GM12878 (cell line): ENCODE measurements around the gene RCN2. TPM values are rescaled to one million over a fixed set of nuclear protein-coding genes. Genes with fewer than 3 reads are reported as not detected.
A peak's percentile ranks its signal among the peaks of the same experiment; 100 is the strongest.

Experiments
- ATAC-seq: fragments of 200-7000 bp; cut with Tn5 transposase; 3 replicates; pipeline ENCODE4 v1.9.1; 2020; ENCODE audit warnings: mild to moderate bottlenecking, moderate library complexity
- BruUV-seq: library from RNA; stranded (reverse); fragments of 400-500 nt; replicated peaks from 2 replicates; lab custom pipeline; 2021; lab: Mats Ljungman, UMichigan
- CTCF ChIA-PET: fragments of 300-600 bp; sonication (Branson Sonifier 250); formaldehyde crosslinking; extraction: SDS; loops from one replicate; lab custom pipeline; 2021; ENCODE audit warnings: inconsistent platforms; lab: Yijun Ruan, JAX
- POLR2A ChIA-PET: fragments of 350-600 bp; formaldehyde crosslinking; extraction: SDS; loops from one replicate; lab custom pipeline; 2021; ENCODE audit warnings: inconsistent platforms; lab: Charles Lee
- RAD21 ChIA-PET: fragments of 300-600 bp; sonication (Branson Sonifier 250); formaldehyde crosslinking; loops from one replicate; lab custom pipeline; 2023; ENCODE audit warnings: antibody characterized with exemption; ENCODE audit not compliant: unreplicated experiment; lab: Charles Lee
- SMC1A ChIA-PET: fragments of 300-600 bp; sonication (Branson Sonifier 250); formaldehyde crosslinking; loops from one replicate; lab custom pipeline; 2023; ENCODE audit not compliant: unreplicated experiment, uncharacterized antibody; lab: Charles Lee
- DNase-seq: peaks from one replicate; pipeline ENCODE4 v3.0.0-alpha.2; 2011; ENCODE audit warnings: low read depth, low spot score
- FAIRE-seq: peaks from 3 replicates; lab custom pipeline; 2011; peaks lifted over from hg19 to GRCh38; lab: Jason Lieb, UNC
- H2AFZ ChIP-seq: 2 replicates; pipeline ENCODE4 v1.6.0; 2011; ENCODE audit warnings: low read depth, low read length, control low read depth; ENCODE audit not compliant: control insufficient read depth
- H3K27ac ChIP-seq: 2 replicates; pipeline ENCODE4 v1.5.1; 2011; ENCODE audit warnings: control low read depth; ENCODE audit not compliant: control insufficient read depth, insufficient read depth
- H3K27me3 ChIP-seq, 2 experiments: replicated peaks in 1 of 2; 2 replicates each; pipeline versions ENCODE4 v1.6.0 to v1.6.1; 2011; ENCODE audit warnings: low read length in 1 of 2; ENCODE audit not compliant: control insufficient read depth in 2 of 2, insufficient read depth in 2 of 2
- H3K36me3 ChIP-seq, 2 experiments: 2 replicates each; pipeline ENCODE4 v1.5.1; 2011; ENCODE audit warnings: low read length in 1 of 2; ENCODE audit not compliant: control insufficient read depth in 2 of 2, insufficient read depth in 2 of 2
- H3K4me1 ChIP-seq: 2 replicates; pipeline ENCODE4 v1.6.1; 2011; ENCODE audit warnings: mild to moderate bottlenecking, low read length, moderate library complexity, mixed read lengths; ENCODE audit not compliant: control insufficient read depth, insufficient read depth
- H3K4me2 ChIP-seq: 2 replicates; pipeline ENCODE4 v1.6.0; 2011; ENCODE audit warnings: control low read depth; ENCODE audit not compliant: control insufficient read depth, insufficient read depth
- H3K4me3 ChIP-seq: fragments of 200-600 bp; sonication (generic); 2 replicates; pipeline ENCODE4 v1.5.1; 2016
- H3K79me2 ChIP-seq: 2 replicates; pipeline ENCODE4 v1.6.0; 2011; ENCODE audit warnings: low read length; ENCODE audit not compliant: control insufficient read depth, insufficient read depth
- H3K9ac ChIP-seq: 2 replicates; pipeline ENCODE4 v1.8.0; 2011; ENCODE audit warnings: low read length, control low read depth, mixed read lengths; ENCODE audit not compliant: control insufficient read depth, insufficient read depth
- H3K9me3 ChIP-seq: replicated peaks from 3 replicates; pipeline ENCODE4 v1.5.1; 2011; ENCODE audit warnings: mild to moderate bottlenecking, low read length; ENCODE audit not compliant: control insufficient read depth, insufficient read depth
- H4K20me1 ChIP-seq: 2 replicates; pipeline ENCODE4 v1.6.0; 2011; ENCODE audit not compliant: control insufficient read depth, insufficient read depth
- ASH2L ChIP-seq: fragments of 300-600, 200-600 bp; sonication (generic); IDR thresholded peaks from 2 replicates; pipeline ENCODE4 v1.6.1; 2017; ENCODE audit warnings: low read depth, mild to moderate bottlenecking, borderline replicate concordance
- BCL3 ChIP-seq: IDR thresholded peaks from 2 replicates; pipeline ENCODE4 v1.6.1; 2011; ENCODE audit warnings: borderline replicate concordance, low read depth, mild to moderate bottlenecking, moderate library complexity, low read length; ENCODE audit not compliant: insufficient read depth, poor library complexity, severe bottlenecking
- GABPA ChIP-seq: IDR thresholded peaks from 2 replicates; pipeline ENCODE4 v1.6.1; 2014; ENCODE audit warnings: antibody characterized with exemption, low read depth, mild to moderate bottlenecking, inconsistent platforms
- GATAD2B ChIP-seq: fragments of 450-650 bp; conservative IDR thresholded peaks from 2 replicates; pipeline ENCODE4 v1.6.1; 2017; ENCODE audit warnings: low read depth, mild to moderate bottlenecking, moderate library complexity
- JUNB ChIP-seq: IDR thresholded peaks from 2 replicates; pipeline ENCODE4 v1.6.1; 2016; ENCODE audit warnings: antibody characterized with exemption, mild to moderate bottlenecking
- KAT2A ChIP-seq: conservative IDR thresholded peaks from 2 replicates; pipeline ENCODE4 v1.6.1; 2011; ENCODE audit warnings: low read depth, low read length; ENCODE audit not compliant: control insufficient read depth
- MTA2 ChIP-seq: fragments of 450-650 bp; IDR thresholded peaks from 2 replicates; pipeline ENCODE4 v1.6.1; 2016; ENCODE audit warnings: low read depth, mild to moderate bottlenecking, moderate library complexity
- RAD21 ChIP-seq: IDR thresholded peaks from 2 replicates; pipeline ENCODE4 v1.6.1; 2011; ENCODE audit warnings: mild to moderate bottlenecking, low read depth, low read length, moderate library complexity; ENCODE audit not compliant: insufficient read depth
- RB1 ChIP-seq: fragments of 450-650 bp; formaldehyde crosslinking; IDR thresholded peaks from 2 replicates; pipeline ENCODE4 v1.6.1; 2017; ENCODE audit warnings: mild to moderate bottlenecking, borderline replicate concordance
- RUNX3 ChIP-seq: IDR thresholded peaks from 2 replicates; pipeline ENCODE4 v1.6.1; 2012; ENCODE audit warnings: low read length, inconsistent platforms
- SMAD5 ChIP-seq: IDR thresholded peaks from 2 replicates; pipeline ENCODE4 v1.6.1; 2016; ENCODE audit warnings: antibody characterized with exemption, low read depth
- SMC3 ChIP-seq: IDR thresholded peaks from 2 replicates; pipeline ENCODE4 v1.6.1; 2011; ENCODE audit warnings: low read length, improper control_type of control experiment, borderline replicate concordance
- SREBF2 ChIP-seq: IDR thresholded peaks from 2 replicates; pipeline ENCODE4 v1.6.1; 2012; ENCODE audit warnings: mild to moderate bottlenecking, low read length
- STAT1 ChIP-seq: fragments of 450-650 bp; conservative IDR thresholded peaks from 2 replicates; pipeline ENCODE4 v1.6.1; 2014; ENCODE audit warnings: antibody characterized with exemption, mild to moderate bottlenecking
- YBX1 ChIP-seq: fragments of 450-650 bp; IDR thresholded peaks from 2 replicates; pipeline ENCODE4 v1.6.1; 2016; ENCODE audit warnings: antibody characterized with exemption
- in situ Hi-C: fragments of 300-500 bp; cut with MboI; formaldehyde crosslinking; loops from 9 replicates; pipeline ENCODE4 v1.14.3; 2018; ENCODE audit warnings: mixed read lengths
- intact Hi-C: fragments of 100-400 bp; cut with micrococcal nuclease; formaldehyde crosslinking; loops from one replicate; pipeline ENCODE4 v1.14.2; 2022; ENCODE audit not compliant: unreplicated experiment
- polyA plus RNA-seq, 11 experiments: library from polyadenylated mRNA; depleted of rRNA in 4 of 11; unstranded in 6 of 11; stranded (reverse) in 5 of 11; fragments of >200 nt; fragmentation: Nextera tagmentation in 4 of 11; fragmentation: Illumina TruSeq in 1 of 11; extraction: Ambion mirVana in 4 of 11; extraction: Trizol in 1 of 11; gene quantifications; 1 replicate in 1 of 11; 2 replicates in 10 of 11; pipeline versions ENCODE4 v1.2.1 to v1.2.3, GENCODE V29; 2011 to 2016; ENCODE audit warnings: inconsistent platforms in 2 of 11, missing spikeins in 2 of 11, low read depth in 1 of 11
- total RNA-seq, 4 experiments: library from RNA; depleted of rRNA in 3 of 4; stranded (reverse); fragments of >200 nt in 3 of 4; fragmentation: Illumina TruSeq in 1 of 4; extraction: Trizol in 1 of 4; gene quantifications; 2 replicates each; pipeline versions ENCODE4 v1.2.1 to v1.2.3, GENCODE V29; 2013 to 2021
- TF ChIP-seq, protein P1 (sequence below): IDR thresholded peaks from 2 replicates; pipeline ENCODE4 v1.6.1; 2011; ENCODE audit warnings: low read depth, mild to moderate bottlenecking, low read length, moderate library complexity, borderline replicate concordance; ENCODE audit errors: extremely low read depth
- TF ChIP-seq, protein P2 (sequence below), 3 experiments: IDR thresholded peaks in 2 of 3; conservative IDR thresholded peaks in 1 of 3; 2 replicates each; pipeline ENCODE4 v1.5.1; 2011; ENCODE audit warnings: low read depth in 3 of 3, low read length in 3 of 3, mild to moderate bottlenecking in 3 of 3, control low read depth in 2 of 3, moderate library complexity in 2 of 3, inconsistent platforms in 1 of 3, mixed read lengths in 1 of 3; ENCODE audit not compliant: control insufficient read depth in 2 of 3, insufficient read depth in 1 of 3; ENCODE audit errors: extremely low read depth in 1 of 3

The RCN2 gene
- total and polyA plus RNA-seq, 10 of the 15 experiments (the other 5 are each of a cell fraction or from before 2014, with no cell fraction given) = 4.9 to 41.0 (median 12.9) TPM

GRCh38 chr15:76901965-76902364 is 29.6 kb upstream of the RCN2 start (continued):
- TF ChIP-seq BCL3 (no peak), JUNB (no peak), SMAD5 (no peak), MTA2 (no peak), SREBF2 (no peak), RB1 (no peak), KAT2A (no peak)

GRCh38 chr15:76903251-76903681 is 28.3 kb upstream of the RCN2 start:
- Histone ChIP-seq H3K27ac (no peak overlapping the region), H3K27me3 (no peaks in the 10 kb centered on the region), H3K36me3 (no peaks in the 10 kb centered on the region), H2AFZ (no peak overlapping the region), H3K79me2 (peaks cover 3% of the 10 kb centered on the region), H3K9me3 (no peaks in the 10 kb centered on the region), H3K9ac (no peak overlapping the region), H3K4me1 (peaks cover 13% of the 10 kb centered on the region), H4K20me1 (no peaks in the 10 kb centered on the region), H3K4me2 (peak overlapping the region; percentile 31; the same call in 1 of the 2 replicates), H3K4me3 (peak overlapping the region; percentile 23)
- ChIA-PET SMC1A (interaction anchor here (0.8 to 2.0 kb wide), 6 partner anchors 26 to 284 kb away, joined by 3 to 5 read pairs (median 3); no protein-coding TSS in a partner anchor), POLR2A (no interaction called here), RAD21 (no interaction called here), CTCF (interaction anchor here (1.0 to 2.9 kb wide), 10 partner anchors 8 to 215 kb away, joined by 3 to 17 read pairs (median 4); partner anchors contain the start of gene RCN2)
- DNase-seq (peak; percentile 15), FAIRE-seq (no peak), ATAC-seq (peak; percentile 63)
- TSS peak; percentile 64 for BruUV-seq
- no peak for TF ChIP-seq SMAD5
- TF ChIP-seq JUNB = no peak
- TF ChIP-seq GABPA = no peak
- TF ChIP-seq GATAD2B = no peak
- TF ChIP-seq SMC3 = peak; percentile 41; the same call in 1 of the 2 replicates
- TF ChIP-seq RAD21 = peak; percentile 72
- no peak for TF ChIP-seq ASH2L
- peak; percentile 36; the same call in 1 of the 2 replicates for TF ChIP-seq RUNX3
- TF ChIP-seq STAT1 = no peak
- TF ChIP-seq, protein P1, sequence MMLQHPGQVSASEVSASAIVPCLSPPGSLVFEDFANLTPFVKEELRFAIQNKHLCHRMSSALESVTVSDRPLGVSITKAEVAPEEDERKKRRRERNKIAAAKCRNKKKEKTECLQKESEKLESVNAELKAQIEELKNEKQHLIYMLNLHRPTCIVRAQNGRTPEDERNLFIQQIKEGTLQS = no peak
- TF ChIP-seq YBX1 = no peak
- TF ChIP-seq, protein P2, sequence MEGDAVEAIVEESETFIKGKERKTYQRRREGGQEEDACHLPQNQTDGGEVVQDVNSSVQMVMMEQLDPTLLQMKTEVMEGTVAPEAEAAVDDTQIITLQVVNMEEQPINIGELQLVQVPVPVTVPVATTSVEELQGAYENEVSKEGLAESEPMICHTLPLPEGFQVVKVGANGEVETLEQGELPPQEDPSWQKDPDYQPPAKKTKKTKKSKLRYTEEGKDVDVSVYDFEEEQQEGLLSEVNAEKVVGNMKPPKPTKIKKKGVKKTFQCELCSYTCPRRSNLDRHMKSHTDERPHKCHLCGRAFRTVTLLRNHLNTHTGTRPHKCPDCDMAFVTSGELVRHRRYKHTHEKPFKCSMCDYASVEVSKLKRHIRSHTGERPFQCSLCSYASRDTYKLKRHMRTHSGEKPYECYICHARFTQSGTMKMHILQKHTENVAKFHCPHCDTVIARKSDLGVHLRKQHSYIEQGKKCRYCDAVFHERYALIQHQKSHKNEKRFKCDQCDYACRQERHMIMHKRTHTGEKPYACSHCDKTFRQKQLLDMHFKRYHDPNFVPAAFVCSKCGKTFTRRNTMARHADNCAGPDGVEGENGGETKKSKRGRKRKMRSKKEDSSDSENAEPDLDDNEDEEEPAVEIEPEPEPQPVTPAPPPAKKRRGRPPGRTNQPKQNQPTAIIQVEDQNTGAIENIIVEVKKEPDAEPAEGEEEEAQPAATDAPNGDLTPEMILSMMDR (IDR thresholded peaks at IDR 0.05 in 2 of 3, conservative IDR thresholded peaks at IDR 0.05 in 1 of 3; ENCODE audit: control insufficient read depth in 2 of 3, extremely low read depth in 1 of 3, insufficient read depth in 1 of 3, low read depth in 3 of 3, low read length in 3 of 3) = peak; percentile 44 to 60 (median 54)
- in situ Hi-C loops = no loop called here
- intact Hi-C loops = no loop called here
